PC-3 (cell line): ENCODE data around the gene SLC9A3. TPM values are rescaled to one million over a fixed set of nuclear protein-coding genes. Genes with fewer than 3 reads are reported as not detected.

Experiments
- ATAC-seq: fragments of 200-7000 bp; cut with Tn5 transposase; 2 replicates; pipeline ENCODE4 v1.9.1; 2020; ENCODE audit warnings: mild to moderate bottlenecking, moderate library complexity
- BruUV-seq: library from RNA; stranded (reverse); fragments of 400-500 nt; replicated peaks from 2 replicates; lab custom pipeline; 2021; lab: Mats Ljungman, UMichigan
- CTCF ChIA-PET: fragments of 300-600 bp; sonication (Branson Sonifier 250); formaldehyde crosslinking; loops from one replicate; lab custom pipeline; 2022; ENCODE audit warnings: antibody characterized with exemption; lab: Charles Lee
- POLR2A ChIA-PET: fragments of 300-600 bp; sonication (Branson Sonifier 250); formaldehyde crosslinking; loops from one replicate; lab custom pipeline; 2022; ENCODE audit warnings: antibody characterized with exemption; ENCODE audit not compliant: unreplicated experiment; lab: Charles Lee
- DNase-seq: peaks from one replicate; pipeline ENCODE4 v3.0.0-alpha.2; 2015
- H2AFZ ChIP-seq: fragments of 300-600 bp; sonication (generic); 2 replicates; pipeline ENCODE4 v1.6.0; 2016; ENCODE audit warnings: antibody characterized with exemption, low read length
- H3F3A ChIP-seq: fragments of 300-600 bp; sonication (generic); one replicate; pipeline ENCODE4 v1.6.0; 2017; ENCODE audit warnings: antibody characterized with exemption, low read length, control low read depth, mild to moderate bottlenecking; ENCODE audit not compliant: unreplicated experiment
- H3K27ac ChIP-seq: fragments of 300-600 bp; sonication (generic); 2 replicates; pipeline ENCODE4 v1.5.1; 2016; ENCODE audit warnings: mild to moderate bottlenecking, low read length
- H3K27me3 ChIP-seq: fragments of 300-600 bp; sonication (generic); 2 replicates; pipeline ENCODE4 v1.6.1; 2016; ENCODE audit warnings: low read length, mixed read lengths
- H3K36me3 ChIP-seq: fragments of 300-600 bp; sonication (generic); 2 replicates; pipeline ENCODE4 v1.6.1; 2016; ENCODE audit warnings: low read depth, mixed run types, low read length, mixed read lengths
- H3K4me1 ChIP-seq: fragments of 300-600 bp; sonication (generic); 2 replicates; pipeline ENCODE4 v1.5.1; 2016; ENCODE audit warnings: low read length; ENCODE audit not compliant: insufficient read depth
- H3K4me2 ChIP-seq: fragments of 300-600 bp; sonication (generic); 2 replicates; pipeline ENCODE4 v1.6.0; 2016; ENCODE audit warnings: low read length
- H3K4me3 ChIP-seq: fragments of 300-600 bp; sonication (generic); 2 replicates; pipeline ENCODE4 v1.5.1; 2016; ENCODE audit warnings: mild to moderate bottlenecking, low read length, mixed read lengths
- H3K79me2 ChIP-seq: fragments of 300-600 bp; sonication (generic); 2 replicates; pipeline ENCODE4 v1.6.1; 2017; ENCODE audit warnings: low read length, mixed read lengths
- H3K9ac ChIP-seq: fragments of 300-600 bp; sonication (generic); 2 replicates; pipeline ENCODE4 v1.6.0; 2016; ENCODE audit warnings: mild to moderate bottlenecking, low read length
- H3K9me2 ChIP-seq: fragments of 300-600 bp; sonication (generic); replicated peaks from 2 replicates; pipeline ENCODE4 v1.6.1; 2016; ENCODE audit warnings: mixed run types, low read length, mixed read lengths
- H3K9me3 ChIP-seq: fragments of 300-600 bp; sonication (generic); 2 replicates; pipeline ENCODE4 v1.6.1; 2016; ENCODE audit warnings: low read length, mixed read lengths
- H4K20me1 ChIP-seq: fragments of 300-600 bp; sonication (generic); 2 replicates; pipeline ENCODE4 v1.6.1; 2016; ENCODE audit warnings: low read length, mixed read lengths
- CTCF ChIP-seq: fragments of 300-600 bp; sonication (generic); conservative IDR thresholded peaks from 2 replicates; pipeline ENCODE4 v1.5.1; 2017; ENCODE audit warnings: antibody characterized with exemption, low read depth, mild to moderate bottlenecking, low read length
- EZH2 ChIP-seq: fragments of 300-600 bp; sonication (generic); IDR thresholded peaks from one replicate; pipeline ENCODE4 v1.6.1; 2017; ENCODE audit warnings: antibody characterized with exemption, mild to moderate bottlenecking, low read length; ENCODE audit not compliant: unreplicated experiment
- EZH2phosphoT487 ChIP-seq: fragments of 300-600 bp; sonication (generic); IDR thresholded peaks from 2 replicates; pipeline ENCODE4 v1.6.1; 2018; ENCODE audit warnings: mild to moderate bottlenecking, antibody characterized with exemption, low read length, borderline replicate concordance
- intact Hi-C: fragments of 100-400 bp; cut with micrococcal nuclease; formaldehyde crosslinking; loops from 2 replicates; pipeline ENCODE4 v1.9.0; 2023
- total RNA-seq: library from RNA; depleted of rRNA; stranded (reverse); fragments of >200 nt; gene quantifications from 2 replicates; pipeline ENCODE4 v1.2.3, GENCODE V29; 2014

The SLC9A3 gene
- total RNA-seq, 1 experiment from 2014 or later: 4.9 TPM

GRCh38 chr5:542319-543311, 18.4 kb upstream of the SLC9A3 start:
- POLR2A ChIA-PET: no interaction called here
- CTCF ChIA-PET: no interaction called here

GRCh38 chr5:541539-542318, 17.5 kb upstream of the SLC9A3 start:
- Histone ChIP-seq H3K36me3 (no peaks in the 10 kb centered on the region), H3K4me2 (no peak overlapping the region), H3K4me3 (no peak overlapping the region), H3K27ac (no peak overlapping the region), H3F3A (no peaks in the 10 kb centered on the region), H3K9me2 (no peaks in the 10 kb centered on the region), H3K4me1 (no peaks in the 10 kb centered on the region), H3K9me3 (no peaks in the 10 kb centered on the region), H3K9ac (no peak overlapping the region), H3K79me2 (no peaks in the 10 kb centered on the region), H3K27me3 (peaks cover 19% of the 10 kb centered on the region), H2AFZ (no peak overlapping the region), H4K20me1 (no peaks in the 10 kb centered on the region)
- POLR2A ChIA-PET: no interaction called here
- ATAC-seq (no peak; the same call in 1 of the 2 replicates), DNase-seq (no peak)
- intact Hi-C loops: no loop called here
- CTCF ChIA-PET: no interaction called here
- no TSS peak for BruUV-seq
- TF ChIP-seq CTCF (no peak), EZH2phosphoT487 (no peak), EZH2 (no peak)

More at GRCh38 chr5:542319-543311, 18.4 kb upstream of the SLC9A3 start:
- H3K4me2 ChIP-seq: no peak overlapping the region
- no peaks in the 10 kb centered on the region for H3K9me2 ChIP-seq
- BruUV-seq: no TSS peak
- ATAC-seq (no peak), DNase-seq (no peak)
- no peak overlapping the region for H3K4me3 ChIP-seq
- no peaks in the 10 kb centered on the region for H3K9me3 ChIP-seq
- intact Hi-C loops: no loop called here
- H3K27me3 ChIP-seq: peaks cover 23% of the 10 kb centered on the region
- H2AFZ ChIP-seq: no peak overlapping the region
- no peak overlapping the region for H3K27ac ChIP-seq
- no peak for TF ChIP-seq EZH2phosphoT487
- TF ChIP-seq EZH2: no peak
- no peak for TF ChIP-seq CTCF
- H4K20me1 ChIP-seq: no peaks in the 10 kb centered on the region
- H3K4me1 ChIP-seq: no peaks in the 10 kb centered on the region
- H3K79me2 ChIP-seq: no peaks in the 10 kb centered on the region
- H3K36me3 ChIP-seq: no peaks in the 10 kb centered on the region
- H3K9ac ChIP-seq: no peak overlapping the region
- no peaks in the 10 kb centered on the region for H3F3A ChIP-seq
